Activated CD8-positive, alpha-beta memory T cell treated with anti-CD3 and anti-CD28 coated beads for 24 hours (primary cell): ENCODE results near the gene DDX21.
"Not testable (repeated sequence)": the region's sequence is repeated elsewhere in the genome, so short reads cannot be mapped to it uniquely, and the experiment has no call there.

Source experiments
- DNase-seq: peaks from one replicate; pipeline ENCODE4 v3.0.0-alpha.2; 2020

Gene DDX21

DNA sequence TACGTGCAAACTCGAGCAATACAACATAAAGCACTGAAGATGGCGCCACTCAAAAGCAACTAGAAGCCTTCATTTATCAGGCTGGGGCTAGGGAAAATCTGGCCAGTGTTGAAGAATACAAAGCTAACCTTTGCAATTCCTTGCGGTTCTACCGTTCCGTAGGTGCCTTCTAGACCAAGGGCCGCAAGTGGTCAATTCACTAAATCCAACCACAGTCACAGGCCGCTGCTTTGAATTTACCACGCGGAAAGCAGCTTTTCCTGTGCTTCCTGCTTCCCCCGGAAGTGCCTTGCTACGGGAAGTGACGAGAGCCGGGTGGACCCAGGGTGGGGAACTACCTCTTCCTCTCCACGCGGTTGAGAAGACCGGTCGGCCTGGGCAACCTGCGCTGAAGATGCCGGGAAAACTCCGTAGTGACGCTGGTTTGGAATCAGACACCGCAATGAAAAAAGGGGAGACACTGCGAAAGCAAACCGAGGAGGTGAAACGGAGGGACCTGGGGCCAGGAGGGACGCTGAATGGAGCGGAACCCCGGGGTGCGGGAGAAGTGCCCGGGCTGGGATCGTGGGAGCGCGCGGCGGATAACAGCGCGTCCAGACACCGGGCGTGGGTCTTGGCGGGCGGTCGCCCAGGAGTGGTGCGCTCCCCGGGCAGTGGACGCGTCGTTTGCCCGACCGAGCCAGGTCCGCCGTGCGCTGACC lies at the start of gene DDX21:
TSS of gene DDX21 (plus strand) at position 339 of the 701 bp plus-strand sequence. CDS start at position 395, 56 bp downstream.
- DNase-seq, result peak; percentile 92

DNA sequence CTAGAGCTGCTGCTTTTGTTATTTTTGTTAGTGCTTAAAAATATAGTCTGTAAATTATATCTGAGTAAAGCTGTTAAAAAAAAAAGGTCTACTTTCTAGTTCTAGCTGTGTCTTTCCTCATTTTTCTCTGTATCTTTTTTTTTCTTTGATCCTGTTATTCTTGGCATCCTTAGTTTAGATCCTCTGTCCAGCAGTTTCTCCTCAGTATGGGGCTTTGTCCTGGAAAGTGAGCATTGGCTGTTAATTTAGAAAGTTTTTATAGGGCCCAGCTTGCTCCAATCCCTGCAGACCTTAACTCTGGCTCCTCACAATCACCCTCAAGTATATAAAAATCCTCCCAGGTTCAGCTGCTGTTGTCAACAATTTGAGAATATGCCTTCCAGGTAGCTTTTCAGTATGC lies 31.4 kb upstream of the DDX21 start:
- no peak for DNase-seq

DNA sequence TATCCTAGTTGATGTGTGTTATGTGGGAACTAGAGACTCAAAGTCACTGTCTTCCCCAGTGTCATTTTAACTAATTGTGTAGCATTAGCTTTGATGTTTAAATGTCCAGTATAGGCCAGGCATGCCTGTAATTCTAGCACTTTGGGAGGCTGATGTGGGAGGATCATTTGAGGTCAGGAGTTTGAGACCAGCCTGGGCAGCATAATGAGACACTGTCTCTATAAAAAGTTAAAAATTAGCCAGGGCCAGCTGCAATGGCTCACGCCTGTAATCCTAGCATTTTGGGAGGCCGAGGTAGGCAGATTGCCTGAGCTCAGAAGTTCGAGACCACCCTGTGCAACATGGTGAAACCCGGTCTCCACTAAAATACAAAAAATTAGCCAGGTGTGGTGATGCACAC lies 30.5 kb upstream of the DDX21 start:
- DNase-seq, result no peak

DNA sequence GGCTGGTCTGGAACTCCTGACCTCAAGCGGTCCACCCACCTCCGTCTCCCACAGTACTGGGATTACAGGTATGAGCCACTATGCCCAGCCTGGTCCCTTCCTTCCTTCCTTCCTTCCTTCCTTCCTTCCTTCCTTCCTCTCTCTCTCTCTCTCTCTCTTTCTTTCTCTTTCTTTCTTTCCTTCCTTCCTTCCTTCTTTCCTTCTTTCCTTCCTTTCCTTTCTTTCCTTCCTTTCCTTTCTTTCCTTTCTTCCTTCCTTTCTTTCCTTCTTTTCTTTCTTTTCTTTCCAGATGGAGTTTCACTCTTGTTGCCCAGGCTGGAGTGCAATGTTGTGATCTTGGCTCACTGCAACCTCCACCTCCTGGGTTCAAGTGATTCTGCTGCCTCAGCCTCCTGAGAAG lies 26.8 kb upstream of the DDX21 start:
- DNase-seq, result not testable (repeated sequence)

DNA sequence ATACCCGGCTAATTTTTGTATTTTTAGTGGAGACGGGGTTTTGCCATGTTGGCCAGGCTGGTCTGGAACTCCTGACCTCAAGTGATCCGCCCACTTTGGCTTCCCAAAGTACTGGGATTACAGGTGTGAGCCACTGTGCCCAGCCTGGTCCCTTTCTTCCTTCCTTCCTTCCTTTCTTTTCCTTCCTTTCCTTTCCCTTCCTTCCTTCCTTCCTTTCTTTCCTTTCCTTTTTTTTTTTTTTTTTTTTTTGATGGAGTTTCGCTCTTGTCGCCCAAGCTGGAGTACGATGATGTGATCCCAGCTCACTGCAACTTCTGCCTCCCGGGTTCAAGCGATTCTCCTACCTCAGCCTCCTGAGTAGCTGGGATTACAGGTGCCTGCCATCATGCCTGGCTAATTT lies 26.1 kb upstream of the DDX21 start:
- not testable (repeated sequence) for DNase-seq

DNA sequence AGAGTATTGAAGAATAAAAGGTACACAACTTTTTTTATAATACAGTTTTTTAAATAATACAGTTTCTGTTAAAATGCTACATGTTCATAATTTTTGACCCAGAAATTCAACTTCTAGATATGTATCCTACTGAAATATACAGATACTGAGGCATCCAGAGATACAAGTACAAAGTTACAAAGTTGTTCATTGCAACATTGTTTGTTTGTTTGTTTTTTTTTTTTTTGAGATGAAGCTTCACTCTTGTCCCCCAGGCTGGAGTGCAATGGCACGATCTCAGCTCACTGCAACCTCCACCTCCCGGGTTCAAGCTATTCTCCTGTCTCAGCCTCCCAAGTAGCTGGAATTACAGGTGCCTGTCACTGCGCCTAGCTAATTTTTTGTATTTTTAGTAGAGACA lies 23.1 kb upstream of the DDX21 start:
- DNase-seq, result not testable (repeated sequence)

DNA sequence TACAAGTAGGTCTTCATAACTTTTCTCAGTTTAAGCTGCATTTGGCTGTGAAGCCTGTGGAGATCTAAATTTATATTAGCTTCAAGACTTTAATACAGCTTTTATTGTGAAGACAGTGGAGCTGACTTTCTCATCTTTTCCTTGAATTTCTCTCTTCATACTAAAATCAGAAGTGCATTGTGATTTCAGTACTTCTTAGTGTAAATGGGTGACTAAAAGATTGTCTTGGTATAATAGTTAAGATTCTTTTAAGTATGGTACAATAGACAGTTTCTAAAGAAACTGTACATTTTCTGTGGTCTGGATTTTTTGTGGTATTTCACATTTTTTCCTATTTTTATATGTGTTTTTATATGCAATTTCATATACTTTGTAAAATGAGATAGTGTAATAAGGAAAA lies 21.0 kb upstream of the DDX21 start:
- DNase-seq, result no peak

DNA sequence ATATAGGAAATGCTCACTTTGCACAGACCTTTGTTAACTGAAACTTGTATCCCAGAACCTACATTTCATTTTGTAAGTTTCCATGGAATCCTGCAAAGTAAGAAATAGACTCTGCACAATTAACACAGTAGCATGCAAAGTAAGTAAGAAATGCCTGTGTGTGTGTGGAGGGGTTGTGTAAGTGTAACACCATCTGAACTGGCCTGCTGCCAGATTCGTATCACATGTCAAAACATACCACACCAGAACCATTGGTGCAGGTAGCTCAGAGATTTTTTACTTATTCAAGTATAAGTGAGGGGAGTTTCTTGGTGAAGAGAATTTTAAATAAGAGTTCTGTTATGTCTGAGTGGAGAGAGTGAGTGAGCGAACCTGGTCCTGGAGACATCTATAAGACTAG lies 17.9 kb upstream of the DDX21 start:
- DNase-seq, result no peak

DNA sequence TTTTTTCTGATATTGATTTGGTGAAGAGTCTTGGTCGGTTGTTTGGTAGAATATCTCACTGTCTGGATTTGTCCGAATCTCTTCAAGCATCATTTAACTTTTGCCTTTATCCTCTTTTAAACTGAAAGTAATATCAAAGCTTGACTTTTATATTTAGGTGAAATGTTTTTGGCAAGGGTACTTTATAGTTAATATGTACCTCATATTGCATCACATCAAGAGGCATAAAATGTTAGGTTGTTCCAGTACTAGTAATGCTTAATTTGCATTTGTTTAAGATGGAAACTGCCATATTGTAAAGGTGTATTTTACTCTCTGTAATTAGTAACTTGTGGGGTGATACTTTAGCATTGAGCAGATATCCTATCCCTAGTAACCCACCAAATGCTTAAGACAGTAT lies 17.1 kb upstream of the DDX21 start:
- DNase-seq, result no peak

DNA sequence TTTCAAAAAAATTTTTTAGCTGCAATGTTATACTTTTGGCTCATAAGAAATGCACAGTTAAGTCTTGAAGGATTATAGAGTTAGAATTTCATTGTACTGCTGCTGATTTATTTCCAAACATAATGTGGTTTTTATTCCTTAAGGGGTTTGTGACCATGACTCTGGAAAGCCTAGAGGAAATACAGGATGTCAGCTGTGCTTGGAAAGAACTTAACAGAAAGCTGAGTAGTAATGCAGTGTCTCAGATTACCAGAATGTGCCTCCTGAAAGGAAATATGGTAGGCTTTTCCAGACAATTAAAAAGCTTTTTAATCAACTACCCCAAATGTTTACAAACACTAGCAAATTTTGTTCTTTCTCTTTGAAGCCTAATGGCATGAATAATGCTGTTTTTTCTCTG lies 15.1 kb upstream of the DDX21 start:
- not testable (repeated sequence) for DNase-seq

DNA sequence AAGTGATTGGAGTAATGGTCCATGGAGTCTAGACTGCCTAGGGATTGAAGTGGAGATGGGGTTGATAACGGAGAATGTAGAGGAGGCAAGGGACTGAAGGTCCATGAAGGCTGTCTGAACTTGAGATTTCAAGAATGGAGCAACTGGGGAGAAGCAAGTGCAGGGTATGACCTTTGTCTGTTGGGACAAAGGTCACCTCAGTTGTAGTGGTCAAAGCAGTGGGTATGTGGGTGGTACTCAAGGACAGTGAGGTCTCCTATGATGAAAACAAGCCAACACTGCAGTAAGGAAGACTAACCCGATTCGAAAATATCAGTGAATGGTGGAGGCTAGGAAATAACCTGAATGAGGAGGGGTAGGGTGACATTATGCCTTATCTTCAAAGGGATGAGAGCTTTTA lies 5.4 kb upstream of the DDX21 start:
- no peak for DNase-seq

DNA sequence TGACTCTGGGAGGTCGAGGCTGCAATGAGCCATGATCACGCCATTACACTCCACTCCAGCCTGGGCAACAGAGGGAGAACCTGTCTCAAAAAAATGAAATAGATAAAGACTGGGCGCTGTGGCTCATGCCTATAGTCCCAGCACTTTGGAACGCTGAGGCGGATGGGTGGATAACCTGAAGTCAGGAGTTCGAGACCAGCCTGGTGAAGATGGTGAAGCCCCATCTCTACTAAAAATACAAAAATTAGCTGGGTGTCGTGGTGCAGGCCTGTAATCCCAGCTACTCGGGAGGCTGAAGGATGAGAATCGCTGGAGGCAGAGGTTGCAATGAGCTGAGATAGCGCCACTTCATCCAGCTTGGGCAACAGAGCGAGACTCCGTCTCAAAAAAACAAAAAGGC lies 1.1 kb upstream of the DDX21 start:
- DNase-seq, result no peak

DNA sequence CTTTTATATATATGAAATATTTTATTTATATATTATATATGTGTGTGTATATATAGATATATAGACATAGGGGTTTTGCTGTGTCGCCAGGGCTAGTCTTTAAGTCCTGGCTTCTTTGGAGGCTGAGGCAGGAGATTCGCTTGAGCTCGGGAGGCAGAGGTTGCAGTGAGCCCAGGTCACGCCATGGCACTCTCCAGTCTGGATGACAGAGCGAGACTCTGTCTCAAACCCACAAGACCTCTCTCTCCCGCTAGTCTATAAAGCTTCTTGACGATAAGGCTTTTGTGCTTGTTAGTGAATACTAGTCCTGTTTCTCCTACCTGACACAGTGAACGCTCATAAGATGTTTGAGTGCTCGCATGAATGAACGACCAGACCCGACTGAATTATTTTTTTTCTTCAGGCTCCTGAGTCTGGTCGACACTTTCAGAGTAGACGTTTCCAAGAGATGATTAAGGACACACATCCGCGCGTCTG lies 577 bp upstream of the DDX21 start:
- no peak for DNase-seq

DNA sequence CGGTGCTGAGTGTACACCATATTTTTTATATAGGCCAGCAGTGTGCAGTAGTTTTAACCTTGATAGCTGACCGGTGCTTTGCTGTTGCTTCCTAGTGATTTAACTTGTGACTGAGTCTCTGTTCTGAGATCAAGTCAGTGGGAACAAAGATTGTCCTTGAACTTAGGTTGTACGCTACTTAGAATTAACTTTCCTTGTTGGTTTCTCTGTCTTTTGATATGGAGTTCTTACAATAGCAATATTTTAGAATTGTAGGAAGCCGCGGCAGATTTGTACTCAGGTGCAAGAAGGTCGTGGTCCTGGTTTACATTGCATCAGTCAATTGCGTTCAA lies 1.3 kb downstream of the DDX21 start:
- peak; percentile 61 for DNase-seq

DNA sequence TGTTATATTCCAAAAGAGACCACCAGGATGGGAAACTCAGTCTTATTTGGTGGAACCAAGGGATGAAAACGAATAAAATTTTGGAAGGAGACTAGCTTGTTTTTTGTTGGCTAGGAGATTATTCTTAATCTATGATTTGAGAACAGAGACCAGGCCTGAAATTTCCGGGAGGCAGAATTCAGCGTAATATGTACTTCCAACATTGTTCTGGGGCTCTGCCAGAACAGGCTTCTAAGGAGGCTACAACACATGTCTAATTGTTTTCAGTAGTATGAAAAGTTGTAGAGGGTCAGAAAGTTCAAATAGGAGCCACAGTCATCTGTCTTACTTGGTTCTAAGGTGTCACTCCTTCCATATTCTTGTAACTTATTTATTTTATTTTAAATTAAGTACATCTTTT lies 1.7 kb downstream of the DDX21 start:
- no peak for DNase-seq

DNA sequence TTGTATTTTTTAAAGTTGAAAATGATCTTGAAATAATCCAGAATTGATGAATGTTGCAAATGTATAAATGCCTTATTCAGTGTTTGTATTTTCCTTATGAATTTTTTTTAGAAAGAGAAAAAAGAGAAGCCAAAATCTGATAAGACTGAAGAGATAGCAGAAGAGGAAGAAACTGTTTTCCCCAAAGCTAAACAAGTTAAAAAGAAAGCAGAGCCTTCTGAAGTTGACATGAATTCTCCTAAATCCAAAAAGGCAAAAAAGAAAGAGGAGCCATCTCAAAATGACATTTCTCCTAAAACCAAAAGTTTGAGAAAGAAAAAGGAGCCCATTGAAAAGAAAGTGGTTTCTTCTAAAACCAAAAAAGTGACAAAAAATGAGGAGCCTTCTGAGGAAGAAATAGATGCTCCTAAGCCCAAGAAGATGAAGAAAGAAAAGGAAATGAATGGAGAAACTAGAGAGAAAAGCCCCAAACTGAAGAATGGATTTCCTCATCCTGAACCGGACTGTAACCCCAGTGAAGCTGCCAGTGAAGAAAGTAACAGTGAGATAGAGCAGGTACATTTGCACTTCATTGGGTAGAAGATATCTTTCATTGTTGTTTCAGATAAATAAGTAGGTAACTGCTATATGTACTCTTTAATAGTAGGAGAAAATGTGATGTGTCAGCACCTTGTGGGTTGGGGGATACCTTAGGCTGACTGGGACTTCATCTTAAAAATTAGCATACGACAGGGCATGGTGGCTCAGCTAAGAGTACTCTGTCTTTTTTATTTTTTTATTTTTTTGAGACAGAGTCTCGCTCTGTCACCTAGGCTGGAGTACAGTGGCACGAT lies 3.9 kb downstream of the DDX21 start:
- no peak for DNase-seq

DNA sequence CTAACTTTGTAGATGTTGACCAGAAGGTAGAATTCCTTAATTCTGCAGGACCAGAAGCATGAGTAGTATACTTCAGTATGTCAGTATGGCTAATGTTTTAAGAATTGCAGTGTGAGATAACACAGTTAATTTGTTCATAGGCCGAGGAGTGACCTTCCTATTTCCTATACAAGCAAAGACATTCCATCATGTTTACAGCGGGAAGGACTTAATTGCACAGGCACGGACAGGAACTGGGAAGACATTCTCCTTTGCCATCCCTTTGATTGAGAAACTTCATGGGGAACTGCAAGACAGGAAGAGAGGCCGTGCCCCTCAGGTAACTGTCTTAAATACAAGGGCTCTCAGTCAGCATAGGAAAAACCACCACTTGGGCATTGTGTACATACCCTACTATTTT lies 7.2 kb downstream of the DDX21 start:
- DNase-seq, result no peak

DNA sequence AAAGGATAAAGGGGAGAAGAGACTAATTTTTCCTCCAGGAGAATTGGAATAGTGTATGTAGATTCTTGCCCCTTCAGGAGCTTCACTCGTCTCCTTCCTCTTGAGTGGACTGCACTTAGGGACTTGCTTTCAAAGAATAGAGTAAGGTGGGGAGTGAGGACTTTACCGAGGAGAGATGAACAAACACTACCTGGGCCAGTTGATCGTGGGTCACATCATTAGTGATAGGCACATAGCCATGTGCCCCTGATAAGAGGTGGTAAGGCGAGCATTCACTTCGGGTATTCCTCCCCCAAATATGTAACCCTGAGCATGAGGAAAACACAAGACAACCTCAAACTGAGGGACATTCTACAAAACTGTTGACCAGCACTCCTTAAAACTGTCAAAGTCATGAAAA lies 18.0 kb downstream of the DDX21 start:
- DNase-seq, result no peak

DNA sequence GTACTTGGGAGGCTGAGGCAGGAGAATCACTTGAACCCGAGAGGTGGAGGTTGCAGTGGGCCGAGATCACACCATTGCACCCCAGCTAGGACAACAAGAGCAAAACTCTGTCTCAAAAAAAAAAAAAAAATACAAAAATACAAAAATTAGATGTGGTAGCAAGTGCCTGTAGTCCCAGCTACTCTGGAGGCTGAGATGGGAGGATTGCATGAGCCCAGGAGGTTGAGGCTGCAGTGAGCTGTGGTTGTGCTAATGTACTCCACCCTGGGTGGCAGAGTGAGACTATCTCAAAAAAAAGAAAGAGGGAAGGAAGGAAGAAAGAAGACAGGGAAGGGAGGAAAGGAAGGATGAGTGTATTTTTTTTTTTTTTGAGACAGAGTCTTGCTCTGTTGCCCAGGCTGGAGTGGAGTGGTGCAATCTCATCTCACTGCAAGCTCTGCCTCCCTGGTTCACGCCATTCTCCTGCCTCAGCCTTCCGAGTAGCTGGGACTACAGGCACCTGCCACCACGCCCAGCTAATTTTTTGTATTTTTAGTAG lies 20.0 kb downstream of the DDX21 start:
- DNase-seq, result not testable (repeated sequence)

DNA sequence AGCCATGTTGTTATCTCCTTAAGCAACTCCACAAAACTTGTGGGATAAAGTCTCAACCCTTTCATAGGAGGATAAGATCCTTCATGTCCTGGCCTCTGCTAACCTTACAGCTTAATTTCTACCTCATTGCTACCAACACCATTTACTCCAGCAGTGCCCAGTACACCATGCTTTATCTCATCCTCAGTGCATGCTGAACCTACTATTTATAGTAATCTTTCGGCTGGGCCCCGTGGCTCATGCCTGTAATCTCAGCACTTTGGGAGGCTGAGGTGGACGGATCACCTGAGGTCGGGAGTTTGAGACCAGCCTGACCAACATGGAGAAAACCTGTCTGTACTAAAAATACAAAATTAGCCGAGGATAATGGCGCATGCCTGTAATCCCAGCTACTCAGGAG lies 23.8 kb downstream of the DDX21 start:
- not testable (repeated sequence) for DNase-seq

DNA sequence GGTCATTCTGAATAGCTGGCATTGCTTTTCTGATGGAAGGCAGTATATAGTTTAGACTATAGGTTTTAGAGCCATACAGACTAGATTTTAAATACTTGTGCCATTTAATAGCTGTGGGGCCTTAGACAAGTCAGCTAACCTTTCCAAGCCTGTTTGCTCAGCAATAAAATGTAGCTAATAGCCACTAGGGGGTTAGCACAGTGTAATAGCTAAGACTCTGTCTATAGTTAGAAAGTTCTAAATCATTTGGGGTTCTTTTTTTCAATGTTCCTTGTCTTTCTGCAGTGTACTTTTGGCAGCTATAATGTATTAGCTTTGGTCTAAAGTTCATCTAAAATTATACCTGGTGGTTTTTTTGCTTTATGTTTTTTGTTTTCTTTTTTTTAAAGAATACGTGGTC lies 25.1 kb downstream of the DDX21 start:
- no peak for DNase-seq

DNA sequence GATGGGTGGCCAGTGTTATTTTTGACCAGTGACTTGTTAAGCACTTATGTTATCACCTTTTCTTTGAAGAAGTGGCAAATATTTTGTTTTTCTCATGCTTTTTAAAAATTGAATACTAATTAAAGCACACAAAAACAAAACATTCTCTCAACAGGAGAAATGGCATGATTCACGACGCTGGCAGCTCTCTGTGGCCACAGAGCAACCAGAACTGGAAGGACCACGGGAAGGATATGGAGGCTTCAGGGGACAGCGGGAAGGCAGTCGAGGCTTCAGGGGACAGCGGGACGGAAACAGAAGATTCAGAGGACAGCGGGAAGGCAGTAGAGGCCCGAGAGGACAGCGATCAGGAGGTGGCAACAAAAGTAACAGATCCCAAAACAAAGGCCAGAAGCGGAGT lies 26.4 kb downstream of the DDX21 start:
- DNase-seq, result no peak

DNA sequence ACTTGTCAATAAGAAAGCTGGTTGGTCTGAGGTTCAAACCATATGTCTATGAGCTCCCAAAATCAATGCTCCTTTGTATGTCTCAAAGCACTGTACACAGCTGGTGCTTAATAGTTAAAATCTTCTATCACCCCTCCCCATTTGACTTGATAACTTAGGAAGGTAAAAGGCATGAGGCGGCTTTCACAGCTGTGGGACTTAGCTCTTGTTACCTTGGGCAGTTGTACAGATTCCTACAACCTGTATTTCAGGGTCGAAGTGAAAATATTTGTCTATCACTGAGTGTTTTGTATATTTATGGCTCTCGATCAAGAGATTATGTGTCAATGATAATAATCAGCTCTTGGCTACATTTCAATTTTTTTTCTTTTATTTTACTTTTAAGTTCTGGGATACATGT lies 31.6 kb downstream of the DDX21 start:
- no peak for DNase-seq
